ENCODE measurements around the gene YBEY.

The YBEY gene

GRCh38 chr21:46334351-46335140 lies 48.4 kb downstream of the YBEY start:
- DNase-seq: no peak

- no peak for DNase-seq
Measured at GRCh38 chr21:46336603-46337002, 50.5 kb downstream of the YBEY start.

GRCh38 chr21:46340998-46341397 lies 54.9 kb downstream of the YBEY start:
- DNase-seq: no peak

- DNase-seq: no peak
Measured at GRCh38 chr21:46344219-46344915, 58.2 kb downstream of the YBEY start.

- DNase-seq: no peak
Measured at GRCh38 chr21:46345861-46346260, 59.7 kb downstream of the YBEY start.

GRCh38 chr21:46346296-46347202 lies 60.4 kb downstream of the YBEY start:
- no peak for DNase-seq

GRCh38 chr21:46347203-46347550 lies 61.0 kb downstream of the YBEY start:
- DNase-seq: no peak

Data from NCI-H526 treated with DMSO at 0.1 percent for 48 hours (cell line).